ENCODE measurements around the gene TCIRG1. TPM values are rescaled to one million over a fixed set of nuclear protein-coding genes. Genes with fewer than 3 reads are reported as not detected.

TCIRG1 gene
- total and polyA plus RNA-seq, 4 donors: 32.2 to 96.1 (median 44.5) TPM

DNA sequence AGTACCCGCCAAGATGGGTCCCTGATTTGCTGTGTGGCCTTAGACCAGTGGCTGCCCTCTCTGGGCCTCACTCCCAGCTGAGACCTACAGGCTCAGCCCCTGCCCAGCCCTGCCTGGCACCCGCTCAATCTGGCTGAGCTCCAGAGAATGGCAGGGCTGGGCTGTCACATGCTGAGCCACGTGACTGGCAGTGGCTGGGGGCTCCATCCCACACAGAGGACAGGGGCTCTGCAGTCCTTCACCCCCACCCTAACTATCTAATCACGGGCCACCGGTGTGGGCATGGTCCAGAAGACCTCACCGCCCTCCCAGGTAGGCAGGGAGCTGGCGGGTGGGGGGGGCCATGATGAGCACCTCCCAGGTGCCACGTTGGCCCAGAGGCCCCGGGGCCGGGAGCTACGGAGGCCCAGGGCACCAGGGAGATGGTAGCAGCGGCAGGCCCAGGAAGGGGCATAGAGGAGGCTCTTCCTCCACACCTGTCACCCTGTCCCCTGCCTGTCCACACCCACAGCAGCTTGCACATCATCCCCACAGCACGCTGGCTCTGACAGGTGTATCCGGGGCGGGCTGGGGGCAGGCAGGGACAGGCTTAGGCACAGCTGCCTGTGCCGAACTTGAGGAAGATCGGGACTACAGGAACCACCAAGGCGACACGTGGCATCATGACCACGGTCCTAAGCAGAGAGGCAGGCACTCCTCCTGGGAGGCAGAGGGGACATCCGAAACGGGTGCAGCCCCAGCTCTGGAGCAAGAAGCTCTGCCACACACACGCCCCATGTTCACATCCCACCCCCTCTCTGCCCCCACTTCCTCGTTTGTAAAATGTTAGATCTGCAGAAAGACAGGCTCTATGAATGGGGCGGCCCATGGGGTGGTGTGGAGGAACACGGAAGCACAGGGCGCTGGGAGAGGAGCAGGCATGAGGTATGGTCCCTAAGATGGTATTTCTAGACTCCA, 30.2 kb upstream of the TCIRG1 start:
- no peak overlapping the region for H3K9ac ChIP-seq (ENCODE audit: low read depth in 1 of 2, low read length in 2 of 2)
- H3K4me1 ChIP-seq (ENCODE audit: control insufficient read depth in 4 of 4, insufficient read depth in 4 of 4, low read length in 3 of 4): peaks cover 5 to 34% (median 22%) of the 10 kb centered on the region in 4 donors
- H3K36me3 ChIP-seq (ENCODE audit: control insufficient read depth in 4 of 4, insufficient read depth in 3 of 4, low read depth in 1 of 4, low read length in 3 of 4): no peaks in the 10 kb centered on the region
- TF ChIP-seq RAD21 (IDR thresholded peaks at IDR 0.05) (no peak), YY1 (IDR thresholded peaks at IDR 0.05) (no peak), TAF1 (conservative IDR thresholded peaks at IDR 0.05) (no peak), ATF3 (IDR thresholded peaks at IDR 0.05) (no peak), FOXA1 (IDR thresholded peaks at IDR 0.05) (no peak), ZBTB33 (IDR thresholded peaks at IDR 0.05) (no peak), JUND (IDR thresholded peaks at IDR 0.05) (no peak), HNF4G (IDR thresholded peaks at IDR 0.05) (no peak), RXRA (IDR thresholded peaks at IDR 0.05) (no peak), HNF4A (conservative IDR thresholded peaks at IDR 0.05) (no peak), EGR1 (IDR thresholded peaks at IDR 0.05; ENCODE audit: low read depth in 2 of 2) (no peak), FOXA2 (IDR thresholded peaks at IDR 0.05) (no peak), SP1 (IDR thresholded peaks at IDR 0.05) (no peak), NR2F2 (IDR thresholded peaks at IDR 0.05) (no peak), REST (IDR thresholded peaks at IDR 0.05) (no peak), MAX (IDR thresholded peaks at IDR 0.05) (no peak), GABPA (IDR thresholded peaks at IDR 0.05 in 1 of 2, conservative IDR thresholded peaks at IDR 0.05 in 1 of 2) (no peak)
- TF ChIP-seq, protein P1, sequence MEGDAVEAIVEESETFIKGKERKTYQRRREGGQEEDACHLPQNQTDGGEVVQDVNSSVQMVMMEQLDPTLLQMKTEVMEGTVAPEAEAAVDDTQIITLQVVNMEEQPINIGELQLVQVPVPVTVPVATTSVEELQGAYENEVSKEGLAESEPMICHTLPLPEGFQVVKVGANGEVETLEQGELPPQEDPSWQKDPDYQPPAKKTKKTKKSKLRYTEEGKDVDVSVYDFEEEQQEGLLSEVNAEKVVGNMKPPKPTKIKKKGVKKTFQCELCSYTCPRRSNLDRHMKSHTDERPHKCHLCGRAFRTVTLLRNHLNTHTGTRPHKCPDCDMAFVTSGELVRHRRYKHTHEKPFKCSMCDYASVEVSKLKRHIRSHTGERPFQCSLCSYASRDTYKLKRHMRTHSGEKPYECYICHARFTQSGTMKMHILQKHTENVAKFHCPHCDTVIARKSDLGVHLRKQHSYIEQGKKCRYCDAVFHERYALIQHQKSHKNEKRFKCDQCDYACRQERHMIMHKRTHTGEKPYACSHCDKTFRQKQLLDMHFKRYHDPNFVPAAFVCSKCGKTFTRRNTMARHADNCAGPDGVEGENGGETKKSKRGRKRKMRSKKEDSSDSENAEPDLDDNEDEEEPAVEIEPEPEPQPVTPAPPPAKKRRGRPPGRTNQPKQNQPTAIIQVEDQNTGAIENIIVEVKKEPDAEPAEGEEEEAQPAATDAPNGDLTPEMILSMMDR (IDR thresholded peaks at IDR 0.05; ENCODE audit: low read depth, low read length, missing input control): no peak
- no peak for DNase-seq (ENCODE audit: low spot score)
- H3K27ac ChIP-seq (ENCODE audit: low read depth in 1 of 2, low read length in 2 of 2): no peak overlapping the region
- H3K9me3 ChIP-seq (ENCODE audit: control insufficient read depth in 4 of 4, low read length in 3 of 4): no peaks in the 10 kb centered on the region
- no peak overlapping the region for H3K4me3 ChIP-seq (ENCODE audit: low read depth in 1 of 3, low read length in 3 of 3)
- no peaks in the 10 kb centered on the region for H3K27me3 ChIP-seq (ENCODE audit: control insufficient read depth in 4 of 4, insufficient read depth in 4 of 4, low read length in 3 of 4)
- WGBS: 66% methylated on average over 27 of the region's 27 CpGs
